DOHH2 (cell line): Measurements from ENCODE around the gene NPR3.

ENCODE experiments used
- H3F3A ChIP-seq: fragments of 200-600 bp; sonication (generic), shearing (Covaris generic); 2 replicates; pipeline ENCODE4 v1.6.0; 2016; ENCODE audit warnings: antibody characterized with exemption, mild to moderate bottlenecking; ENCODE audit not compliant: control insufficient read depth, insufficient read depth
- H3K27ac ChIP-seq: fragments of 200-600 bp; sonication (generic); 2 replicates; pipeline ENCODE4 v1.5.1; 2014; ENCODE audit warnings: low read depth, mild to moderate bottlenecking, low read length, moderate library complexity
- H3K27me3 ChIP-seq: fragments of 200-600 bp; sonication (generic); 2 replicates; pipeline ENCODE4 v1.6.1; 2014; ENCODE audit warnings: mild to moderate bottlenecking, low read length, mixed read lengths; ENCODE audit not compliant: control insufficient read depth
- H3K36me3 ChIP-seq: fragments of 200-600 bp; sonication (generic); 2 replicates; pipeline ENCODE4 v1.6.1; 2014; ENCODE audit warnings: mild to moderate bottlenecking, low read length, moderate library complexity, mixed read lengths; ENCODE audit not compliant: control insufficient read depth
- H3K4me1 ChIP-seq: fragments of 200-600 bp; sonication (generic); 2 replicates; pipeline ENCODE4 v1.6.1; 2014; ENCODE audit warnings: mild to moderate bottlenecking, low read length, mixed read lengths; ENCODE audit not compliant: control insufficient read depth
- H3K4me2 ChIP-seq: fragments of 200-600 bp; sonication (generic); 2 replicates; pipeline ENCODE4 v1.6.0; 2014; ENCODE audit warnings: mild to moderate bottlenecking, low read length, moderate library complexity
- H3K4me3 ChIP-seq: fragments of 200-600 bp; sonication (generic); 2 replicates; pipeline ENCODE4 v1.5.1; 2014; ENCODE audit warnings: mild to moderate bottlenecking, low read length, mixed read lengths
- H3K79me2 ChIP-seq: fragments of 200-600 bp; sonication (generic); 2 replicates; pipeline ENCODE4 v1.6.1; 2014; ENCODE audit warnings: mild to moderate bottlenecking, low read length, mixed read lengths; ENCODE audit not compliant: control insufficient read depth
- H3K9me2 ChIP-seq: fragments of 200-600 bp; sonication (generic); replicated peaks from 2 replicates; pipeline ENCODE4 v1.6.1; 2014; ENCODE audit warnings: mild to moderate bottlenecking, low read length, mixed read lengths; ENCODE audit not compliant: control insufficient read depth
- H3K9me3 ChIP-seq: fragments of 200-600 bp; sonication (generic); 2 replicates; pipeline ENCODE4 v1.6.1; 2014; ENCODE audit warnings: antibody characterized with exemption, low read length, mixed read lengths; ENCODE audit not compliant: control insufficient read depth, insufficient read depth
- H4K20me1 ChIP-seq: fragments of 200-600 bp; sonication (generic); 2 replicates; pipeline ENCODE4 v1.6.0; 2014; ENCODE audit warnings: low read depth, mild to moderate bottlenecking, antibody characterized with exemption, low read length, moderate library complexity; ENCODE audit not compliant: control insufficient read depth, insufficient read depth
- CTCF ChIP-seq: fragments of 200-600 bp; sonication (generic); IDR thresholded peaks from one replicate; pipeline ENCODE4 v1.5.1; 2014; ENCODE audit warnings: antibody characterized with exemption, mild to moderate bottlenecking, low read depth, low read length; ENCODE audit not compliant: poor library complexity, severe bottlenecking
- EZH2phosphoT487 ChIP-seq: fragments of 200-600 bp; sonication (generic); IDR thresholded peaks from 2 replicates; pipeline ENCODE4 v1.6.1; 2017; ENCODE audit warnings: borderline replicate concordance, mild to moderate bottlenecking, antibody characterized with exemption, low read length, moderate library complexity, mixed read lengths

NPR3 gene

DNA sequence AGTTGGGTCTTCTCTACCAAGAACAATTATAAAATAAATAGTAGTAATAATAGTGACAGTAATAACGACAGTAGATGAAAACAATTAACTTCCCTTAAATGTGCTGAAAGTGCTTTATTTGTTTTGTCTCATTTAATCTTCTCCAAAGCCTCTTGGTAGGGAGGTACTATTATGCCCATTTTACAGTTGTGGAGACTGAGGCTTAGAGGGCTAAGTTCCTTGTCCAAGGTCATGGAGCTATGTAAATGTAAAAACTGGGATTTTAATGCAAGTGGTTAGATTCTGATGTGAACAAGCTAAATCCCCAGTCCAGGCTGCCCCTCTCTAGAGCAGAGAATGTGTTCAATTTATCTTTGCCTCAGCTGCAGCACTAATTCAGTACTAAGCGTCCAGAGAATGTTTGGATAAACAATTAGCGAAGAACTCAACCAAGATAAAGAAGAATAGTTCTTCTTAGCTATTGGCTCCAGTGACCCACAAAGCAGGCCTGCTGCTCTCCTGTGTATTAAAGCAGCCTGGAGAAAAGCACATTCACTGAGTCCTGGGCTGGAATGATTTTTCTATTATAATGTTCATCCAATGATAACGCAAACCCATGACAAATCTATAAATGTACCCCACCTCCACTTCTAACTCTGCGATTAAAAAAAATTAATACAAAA, 68.8 kb downstream of the NPR3 start:
- Histone ChIP-seq H3K36me3 (no peaks in the 10 kb centered on the region), H3K27ac (no peak overlapping the region), H3K4me1 (no peaks in the 10 kb centered on the region), H3K79me2 (no peaks in the 10 kb centered on the region), H3K9me3 (no peaks in the 10 kb centered on the region), H3K4me3 (no peak overlapping the region), H3K9me2 (no peaks in the 10 kb centered on the region; the same call in 1 of the 2 replicates), H3F3A (no peaks in the 10 kb centered on the region), H3K4me2 (no peak overlapping the region), H3K27me3 (no peaks in the 10 kb centered on the region), H4K20me1 (no peaks in the 10 kb centered on the region)
- TF ChIP-seq CTCF (no peak), EZH2phosphoT487 (no peak)

- H3K4me1 ChIP-seq, result no peaks in the 10 kb centered on the region
- H3K4me2 ChIP-seq, result no peak overlapping the region
- H3K4me3 ChIP-seq, result no peak overlapping the region
- no peaks in the 10 kb centered on the region for H3K36me3 ChIP-seq
- no peak overlapping the region for H3K27ac ChIP-seq
- no peaks in the 10 kb centered on the region; the same call in 1 of the 2 replicates for H3K9me2 ChIP-seq
- H4K20me1 ChIP-seq, result no peaks in the 10 kb centered on the region
- H3F3A ChIP-seq, result no peaks in the 10 kb centered on the region
- no peaks in the 10 kb centered on the region for H3K9me3 ChIP-seq
- TF ChIP-seq EZH2phosphoT487, result no peak
- H3K27me3 ChIP-seq, result no peaks in the 10 kb centered on the region
- no peaks in the 10 kb centered on the region for H3K79me2 ChIP-seq
Measured at GRCh38 chr5:32780508-32780919, 69.4 kb downstream of the NPR3 start.

DNA sequence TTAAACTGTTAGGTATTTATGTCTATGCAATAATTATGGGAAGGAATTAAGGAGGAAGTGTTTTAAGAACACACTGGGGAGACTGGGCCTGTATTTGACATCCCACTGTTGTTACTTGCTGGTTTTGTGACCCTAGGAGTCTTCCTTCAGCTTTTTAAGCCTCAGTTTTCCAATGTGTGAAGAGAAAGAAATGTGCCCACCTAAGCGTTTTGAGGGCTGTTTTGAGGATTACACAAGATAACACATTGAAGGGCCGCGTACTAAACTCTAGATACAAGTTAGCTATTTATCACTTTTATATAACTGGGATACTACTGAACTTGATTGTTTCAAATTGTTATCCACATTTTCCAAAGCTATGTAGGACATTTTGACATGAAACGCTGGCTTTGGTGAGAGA, 72.5 kb downstream of the NPR3 start:
- no peaks in the 10 kb centered on the region for H4K20me1 ChIP-seq
- no peak overlapping the region for H3K27ac ChIP-seq
- H3K79me2 ChIP-seq, result no peaks in the 10 kb centered on the region
- H3K4me2 ChIP-seq, result no peak overlapping the region
- no peaks in the 10 kb centered on the region for H3K4me1 ChIP-seq
- TF ChIP-seq EZH2phosphoT487 (no peak), CTCF (no peak)
- H3K9me3 ChIP-seq, result no peaks in the 10 kb centered on the region
- H3K9me2 ChIP-seq, result no peaks in the 10 kb centered on the region; the same call in 1 of the 2 replicates
- no peaks in the 10 kb centered on the region for H3K36me3 ChIP-seq
- no peaks in the 10 kb centered on the region for H3F3A ChIP-seq
- no peaks in the 10 kb centered on the region for H3K27me3 ChIP-seq
- H3K4me3 ChIP-seq, result no peak overlapping the region

DNA sequence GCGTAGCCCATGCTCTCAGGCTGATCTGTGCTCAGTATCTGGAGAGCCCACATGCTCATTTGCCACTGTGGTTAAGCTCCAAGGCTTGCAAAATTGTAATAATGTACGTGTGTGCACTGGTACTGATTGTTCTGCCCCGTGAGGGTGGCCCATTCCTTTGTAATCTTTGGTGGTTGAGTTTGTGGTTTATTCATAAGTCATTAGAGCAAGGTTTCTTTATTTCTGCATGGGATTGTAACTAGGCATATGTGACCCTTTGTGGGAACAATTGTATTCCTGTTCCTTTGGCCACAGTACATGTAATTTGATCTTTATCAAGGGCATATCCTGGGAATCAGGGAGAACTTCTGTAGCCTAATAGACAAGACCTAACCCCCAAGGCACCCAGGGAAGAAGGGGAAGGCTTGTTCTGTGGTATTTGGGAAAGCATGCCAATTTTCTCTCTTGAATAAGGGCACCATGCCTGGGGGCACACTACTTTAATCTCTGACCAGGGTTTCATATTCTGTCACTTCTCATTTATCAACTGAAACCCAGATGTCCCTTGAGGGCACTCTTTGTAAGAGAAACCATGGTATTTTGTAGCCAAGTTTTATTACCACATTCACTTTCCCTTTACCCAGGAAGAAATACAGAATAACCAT, 74.6 kb downstream of the NPR3 start:
- Histone ChIP-seq H3K27ac (no peak overlapping the region), H3K9me2 (no peaks in the 10 kb centered on the region; the same call in 1 of the 2 replicates), H3K79me2 (no peaks in the 10 kb centered on the region), H3K27me3 (no peaks in the 10 kb centered on the region), H3K9me3 (no peaks in the 10 kb centered on the region), H4K20me1 (no peaks in the 10 kb centered on the region), H3K36me3 (no peaks in the 10 kb centered on the region), H3K4me2 (no peak overlapping the region), H3F3A (no peaks in the 10 kb centered on the region), H3K4me3 (no peak overlapping the region), H3K4me1 (no peaks in the 10 kb centered on the region)
- TF ChIP-seq CTCF, result no peak
- no peak for TF ChIP-seq EZH2phosphoT487
